ENCODE results near the gene SERPINB7. TPM values are rescaled to one million over a fixed set of nuclear protein-coding genes. Genes with fewer than 3 reads are reported as not detected.

The SERPINB7 gene
- total and polyA plus RNA-seq, 2 experiments from 2014 or later = not detected

DNA sequence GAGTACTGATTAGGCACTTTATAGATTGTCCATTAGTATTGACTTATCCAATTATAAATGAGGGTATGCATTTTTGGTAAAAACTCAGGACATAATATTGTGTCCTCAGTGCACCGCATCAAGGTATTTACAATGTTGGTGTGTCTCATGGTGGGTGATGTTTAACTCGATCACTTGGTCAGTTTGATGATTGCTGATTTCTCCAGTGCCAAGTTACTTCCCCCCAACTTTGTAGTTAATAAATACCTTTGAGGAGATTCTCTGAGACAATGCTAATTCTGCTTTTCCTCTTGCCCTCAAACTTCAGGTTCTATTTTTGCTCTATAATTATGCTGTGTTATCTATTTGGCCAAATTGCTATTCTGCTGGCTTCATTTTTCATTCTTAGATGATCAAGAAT, 28.2 kb upstream of the SERPINB7 start (continued):
- TF ChIP-seq, protein P1, sequence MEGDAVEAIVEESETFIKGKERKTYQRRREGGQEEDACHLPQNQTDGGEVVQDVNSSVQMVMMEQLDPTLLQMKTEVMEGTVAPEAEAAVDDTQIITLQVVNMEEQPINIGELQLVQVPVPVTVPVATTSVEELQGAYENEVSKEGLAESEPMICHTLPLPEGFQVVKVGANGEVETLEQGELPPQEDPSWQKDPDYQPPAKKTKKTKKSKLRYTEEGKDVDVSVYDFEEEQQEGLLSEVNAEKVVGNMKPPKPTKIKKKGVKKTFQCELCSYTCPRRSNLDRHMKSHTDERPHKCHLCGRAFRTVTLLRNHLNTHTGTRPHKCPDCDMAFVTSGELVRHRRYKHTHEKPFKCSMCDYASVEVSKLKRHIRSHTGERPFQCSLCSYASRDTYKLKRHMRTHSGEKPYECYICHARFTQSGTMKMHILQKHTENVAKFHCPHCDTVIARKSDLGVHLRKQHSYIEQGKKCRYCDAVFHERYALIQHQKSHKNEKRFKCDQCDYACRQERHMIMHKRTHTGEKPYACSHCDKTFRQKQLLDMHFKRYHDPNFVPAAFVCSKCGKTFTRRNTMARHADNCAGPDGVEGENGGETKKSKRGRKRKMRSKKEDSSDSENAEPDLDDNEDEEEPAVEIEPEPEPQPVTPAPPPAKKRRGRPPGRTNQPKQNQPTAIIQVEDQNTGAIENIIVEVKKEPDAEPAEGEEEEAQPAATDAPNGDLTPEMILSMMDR (conservative IDR thresholded peaks at IDR 0.05; ENCODE audit: low read depth in 2 of 2) = no peak
- no peak for TF ChIP-seq JUNB (IDR thresholded peaks at IDR 0.05; ENCODE audit: unreplicated experiment)
- TF ChIP-seq, protein P2, sequence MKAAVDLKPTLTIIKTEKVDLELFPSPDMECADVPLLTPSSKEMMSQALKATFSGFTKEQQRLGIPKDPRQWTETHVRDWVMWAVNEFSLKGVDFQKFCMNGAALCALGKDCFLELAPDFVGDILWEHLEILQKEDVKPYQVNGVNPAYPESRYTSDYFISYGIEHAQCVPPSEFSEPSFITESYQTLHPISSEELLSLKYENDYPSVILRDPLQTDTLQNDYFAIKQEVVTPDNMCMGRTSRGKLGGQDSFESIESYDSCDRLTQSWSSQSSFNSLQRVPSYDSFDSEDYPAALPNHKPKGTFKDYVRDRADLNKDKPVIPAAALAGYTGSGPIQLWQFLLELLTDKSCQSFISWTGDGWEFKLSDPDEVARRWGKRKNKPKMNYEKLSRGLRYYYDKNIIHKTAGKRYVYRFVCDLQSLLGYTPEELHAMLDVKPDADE (IDR thresholded peaks at IDR 0.05) = no peak

DNA sequence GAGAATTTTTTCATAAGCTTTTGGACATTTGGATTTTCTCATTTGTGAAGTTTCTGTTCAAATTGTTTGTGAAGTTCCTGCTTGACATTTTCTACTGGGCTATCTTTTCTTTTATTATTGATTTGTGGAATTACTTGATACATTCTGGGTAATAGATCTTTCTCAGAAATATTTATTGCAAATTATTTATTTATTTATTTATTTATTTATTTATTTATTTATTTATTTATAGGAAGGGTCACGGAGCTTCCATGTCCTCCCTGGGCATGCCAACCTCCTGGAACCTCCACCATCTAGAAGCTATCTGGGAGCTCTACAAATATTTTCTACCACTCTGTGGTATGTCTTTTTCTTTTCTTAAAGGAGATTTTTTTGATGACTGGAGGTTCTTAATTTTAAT, 25.7 kb upstream of the SERPINB7 start:
- Mint-ChIP-seq H3K4me1 (no peaks in the 10 kb centered on the region), H3K36me3 (ENCODE audit: low read depth) (no peaks in the 10 kb centered on the region), H3K4me3 (no peak overlapping the region), H3K27me3 (ENCODE audit: insufficient read depth, low read depth, poor library complexity) (peaks cover 2% of the 10 kb centered on the region), H3K9me3 (peaks cover 3% of the 10 kb centered on the region; the same call in 2 of the 3 replicates), H3K27ac (no peak overlapping the region)
- Histone ChIP-seq H3K27ac (ENCODE audit: low read depth) (no peak overlapping the region), H3K4me1 (ENCODE audit: insufficient read depth) (no peaks in the 10 kb centered on the region), H2AFZ (no peak overlapping the region), H3K4me2 (no peak overlapping the region), H3K4me3 (no peak overlapping the region), H3K9me2 (ENCODE audit: insufficient read depth) (no peaks in the 10 kb centered on the region), H4K20me1 (replicated peaks; ENCODE audit: insufficient read depth) (no peaks in the 10 kb centered on the region), H3K79me2 (replicated peaks; ENCODE audit: insufficient read depth) (no peaks in the 10 kb centered on the region), H3K27me3 (ENCODE audit: insufficient read depth) (no peaks in the 10 kb centered on the region), H3F3A (replicated peaks; ENCODE audit: low read depth) (no peaks in the 10 kb centered on the region), H3K36me3 (ENCODE audit: insufficient read depth) (no peaks in the 10 kb centered on the region)
- no peak for DNase-seq (ENCODE audit: low spot score)
- no peak for ATAC-seq
- TF ChIP-seq POLR2AphosphoS5 (IDR thresholded peaks at IDR 0.05; ENCODE audit: low read depth) = no peak
- TF ChIP-seq, protein P1 (conservative IDR thresholded peaks at IDR 0.05; ENCODE audit: low read depth in 2 of 2) = no peak
- TF ChIP-seq STAT1 (IDR thresholded peaks at IDR 0.05; ENCODE audit: unreplicated experiment) = no peak
- no peak for TF ChIP-seq ZNF114 (CRISPR knock-in tag; IDR thresholded peaks at IDR 0.05)
- no peak for TF ChIP-seq ZNF331 (CRISPR knock-in tag; IDR thresholded peaks at IDR 0.05; ENCODE audit: low read depth)
- TF ChIP-seq CREB1 (CRISPR knock-in tag; IDR thresholded peaks at IDR 0.05; ENCODE audit: low read depth) = no peak
- no peak for TF ChIP-seq NANOG (IDR thresholded peaks at IDR 0.05; ENCODE audit: borderline replicate concordance)
- TF ChIP-seq, protein P2 (IDR thresholded peaks at IDR 0.05) = no peak
- no peak for TF ChIP-seq EZH2phosphoT487 (IDR thresholded peaks at IDR 0.05; ENCODE audit: unreplicated experiment)
- TF ChIP-seq, protein P3, sequence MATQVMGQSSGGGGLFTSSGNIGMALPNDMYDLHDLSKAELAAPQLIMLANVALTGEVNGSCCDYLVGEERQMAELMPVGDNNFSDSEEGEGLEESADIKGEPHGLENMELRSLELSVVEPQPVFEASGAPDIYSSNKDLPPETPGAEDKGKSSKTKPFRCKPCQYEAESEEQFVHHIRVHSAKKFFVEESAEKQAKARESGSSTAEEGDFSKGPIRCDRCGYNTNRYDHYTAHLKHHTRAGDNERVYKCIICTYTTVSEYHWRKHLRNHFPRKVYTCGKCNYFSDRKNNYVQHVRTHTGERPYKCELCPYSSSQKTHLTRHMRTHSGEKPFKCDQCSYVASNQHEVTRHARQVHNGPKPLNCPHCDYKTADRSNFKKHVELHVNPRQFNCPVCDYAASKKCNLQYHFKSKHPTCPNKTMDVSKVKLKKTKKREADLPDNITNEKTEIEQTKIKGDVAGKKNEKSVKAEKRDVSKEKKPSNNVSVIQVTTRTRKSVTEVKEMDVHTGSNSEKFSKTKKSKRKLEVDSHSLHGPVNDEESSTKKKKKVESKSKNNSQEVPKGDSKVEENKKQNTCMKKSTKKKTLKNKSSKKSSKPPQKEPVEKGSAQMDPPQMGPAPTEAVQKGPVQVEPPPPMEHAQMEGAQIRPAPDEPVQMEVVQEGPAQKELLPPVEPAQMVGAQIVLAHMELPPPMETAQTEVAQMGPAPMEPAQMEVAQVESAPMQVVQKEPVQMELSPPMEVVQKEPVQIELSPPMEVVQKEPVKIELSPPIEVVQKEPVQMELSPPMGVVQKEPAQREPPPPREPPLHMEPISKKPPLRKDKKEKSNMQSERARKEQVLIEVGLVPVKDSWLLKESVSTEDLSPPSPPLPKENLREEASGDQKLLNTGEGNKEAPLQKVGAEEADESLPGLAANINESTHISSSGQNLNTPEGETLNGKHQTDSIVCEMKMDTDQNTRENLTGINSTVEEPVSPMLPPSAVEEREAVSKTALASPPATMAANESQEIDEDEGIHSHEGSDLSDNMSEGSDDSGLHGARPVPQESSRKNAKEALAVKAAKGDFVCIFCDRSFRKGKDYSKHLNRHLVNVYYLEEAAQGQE (IDR thresholded peaks at IDR 0.05; ENCODE audit: unreplicated experiment) = no peak
- TF ChIP-seq EZH2 (IDR thresholded peaks at IDR 0.05; ENCODE audit: low read depth, unreplicated experiment) = no peak
